GM06990 (cell line): ENCODE data around the gene FBLN5.

Source experiments
- DNase-seq: peaks from one replicate; pipeline ENCODE4 v3.0.0-alpha.2; 2011; ENCODE audit not compliant: insufficient read length; ENCODE audit errors: extremely low read depth
- H3K27me3 ChIP-seq: replicated peaks from 2 replicates; pipeline ENCODE4 v1.6.0; 2011; ENCODE audit warnings: low read length; ENCODE audit not compliant: control insufficient read depth, insufficient read depth
- H3K36me3 ChIP-seq: 2 replicates; pipeline ENCODE4 v1.5.1; 2011; ENCODE audit warnings: low read length; ENCODE audit not compliant: control insufficient read depth, insufficient read depth
- H3K4me3 ChIP-seq: replicated peaks from 2 replicates; pipeline ENCODE4 v1.5.1; 2011; ENCODE audit warnings: low read depth, mild to moderate bottlenecking, control low read depth, low read length
- TF ChIP-seq, protein P1 (sequence below): IDR thresholded peaks from 2 replicates; pipeline ENCODE4 v1.5.1; 2011; ENCODE audit warnings: low read length, control low read depth, mild to moderate bottlenecking, inconsistent platforms; ENCODE audit not compliant: insufficient read depth, poor library complexity, severe bottlenecking

Gene FBLN5

DNA sequence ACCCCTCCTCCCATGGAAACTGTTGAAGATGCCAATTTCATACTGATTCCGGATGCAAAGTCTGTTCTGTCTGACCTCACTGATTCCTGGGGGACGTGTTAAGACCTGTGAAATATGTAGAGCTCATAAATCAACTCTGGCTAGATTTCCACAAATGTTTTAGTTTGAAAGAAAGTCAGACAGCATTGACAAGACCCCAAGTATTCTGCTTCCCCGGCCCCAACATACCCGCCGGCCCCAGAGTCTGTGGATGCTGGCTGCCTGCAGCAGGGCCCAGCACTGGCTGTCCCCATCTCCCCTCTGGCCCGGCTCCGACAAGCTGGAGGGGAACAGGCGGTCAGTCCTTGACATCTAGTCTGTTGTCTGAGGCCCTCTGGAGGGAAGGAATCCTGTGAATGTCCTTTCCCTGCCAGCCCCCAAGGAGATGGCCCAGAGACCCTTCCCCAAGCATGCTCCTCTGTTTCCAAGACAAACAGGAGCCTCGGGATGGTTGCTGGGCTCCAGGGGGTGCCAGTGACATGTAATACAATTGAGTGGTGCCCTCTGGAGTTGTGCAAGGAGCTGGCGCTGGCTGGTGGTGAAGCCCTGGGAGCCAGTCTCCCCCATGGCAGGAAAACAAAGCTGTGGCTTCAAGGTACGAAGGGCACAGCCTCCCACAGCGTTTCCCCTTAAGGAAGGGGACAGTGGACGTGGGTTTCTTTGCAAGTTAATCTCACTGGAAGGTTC, 22.3 kb downstream of the FBLN5 start:
- no peak for DNase-seq
- no peak overlapping the region for H3K4me3 ChIP-seq
- H3K27me3 ChIP-seq, result no peaks in the 10 kb centered on the region; the same call in 1 of the 2 replicates
- TF ChIP-seq, protein P1, sequence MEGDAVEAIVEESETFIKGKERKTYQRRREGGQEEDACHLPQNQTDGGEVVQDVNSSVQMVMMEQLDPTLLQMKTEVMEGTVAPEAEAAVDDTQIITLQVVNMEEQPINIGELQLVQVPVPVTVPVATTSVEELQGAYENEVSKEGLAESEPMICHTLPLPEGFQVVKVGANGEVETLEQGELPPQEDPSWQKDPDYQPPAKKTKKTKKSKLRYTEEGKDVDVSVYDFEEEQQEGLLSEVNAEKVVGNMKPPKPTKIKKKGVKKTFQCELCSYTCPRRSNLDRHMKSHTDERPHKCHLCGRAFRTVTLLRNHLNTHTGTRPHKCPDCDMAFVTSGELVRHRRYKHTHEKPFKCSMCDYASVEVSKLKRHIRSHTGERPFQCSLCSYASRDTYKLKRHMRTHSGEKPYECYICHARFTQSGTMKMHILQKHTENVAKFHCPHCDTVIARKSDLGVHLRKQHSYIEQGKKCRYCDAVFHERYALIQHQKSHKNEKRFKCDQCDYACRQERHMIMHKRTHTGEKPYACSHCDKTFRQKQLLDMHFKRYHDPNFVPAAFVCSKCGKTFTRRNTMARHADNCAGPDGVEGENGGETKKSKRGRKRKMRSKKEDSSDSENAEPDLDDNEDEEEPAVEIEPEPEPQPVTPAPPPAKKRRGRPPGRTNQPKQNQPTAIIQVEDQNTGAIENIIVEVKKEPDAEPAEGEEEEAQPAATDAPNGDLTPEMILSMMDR, result no peak
- H3K36me3 ChIP-seq, result no peaks in the 10 kb centered on the region

DNA sequence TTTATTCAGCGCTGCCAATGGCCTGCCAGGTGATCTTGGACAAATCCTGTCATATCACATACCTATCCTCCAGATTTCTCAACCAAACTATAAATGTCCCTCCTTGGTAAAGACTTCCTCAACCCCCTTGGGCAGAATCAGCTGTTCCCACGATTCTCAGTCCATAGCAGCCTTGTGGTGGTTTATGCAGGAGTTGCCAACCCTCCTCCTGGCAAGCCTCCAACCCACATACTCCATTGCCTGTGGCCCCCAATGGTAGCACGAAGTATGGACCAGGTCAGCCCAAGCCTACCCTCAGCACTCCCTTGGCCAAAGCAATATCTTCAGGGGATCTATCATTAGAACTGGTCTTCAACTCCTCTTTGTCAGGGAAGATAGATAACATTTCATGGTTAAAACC, 27.0 kb downstream of the FBLN5 start:
- no peaks in the 10 kb centered on the region for H3K27me3 ChIP-seq
- TF ChIP-seq, protein P1, result no peak
- DNase-seq, result no peak
- no peak overlapping the region for H3K4me3 ChIP-seq
- H3K36me3 ChIP-seq, result no peaks in the 10 kb centered on the region

DNA sequence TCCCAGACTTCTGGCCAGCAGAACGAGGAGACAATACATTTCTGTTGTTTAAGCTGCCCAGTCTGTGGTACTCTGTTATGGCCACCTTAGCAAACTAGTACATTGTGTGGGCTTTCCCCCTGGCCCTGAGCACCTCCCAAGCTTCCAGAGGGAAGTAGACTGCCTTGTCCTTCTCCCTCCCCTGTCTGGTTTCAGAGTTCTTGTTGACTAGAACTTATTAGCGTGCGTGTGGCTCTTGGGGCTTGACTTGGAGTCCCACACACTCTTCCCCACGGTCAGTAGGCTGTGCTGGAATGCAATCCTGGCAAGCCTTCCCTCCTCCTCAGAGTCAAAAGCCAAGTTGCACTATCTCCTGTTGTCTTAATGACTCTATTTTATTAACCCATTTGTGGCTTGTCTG, 27.7 kb downstream of the FBLN5 start:
- no peak overlapping the region for H3K4me3 ChIP-seq
- no peaks in the 10 kb centered on the region for H3K27me3 ChIP-seq
- H3K36me3 ChIP-seq, result no peaks in the 10 kb centered on the region
- TF ChIP-seq, protein P1, result no peak
- DNase-seq, result no peak

DNA sequence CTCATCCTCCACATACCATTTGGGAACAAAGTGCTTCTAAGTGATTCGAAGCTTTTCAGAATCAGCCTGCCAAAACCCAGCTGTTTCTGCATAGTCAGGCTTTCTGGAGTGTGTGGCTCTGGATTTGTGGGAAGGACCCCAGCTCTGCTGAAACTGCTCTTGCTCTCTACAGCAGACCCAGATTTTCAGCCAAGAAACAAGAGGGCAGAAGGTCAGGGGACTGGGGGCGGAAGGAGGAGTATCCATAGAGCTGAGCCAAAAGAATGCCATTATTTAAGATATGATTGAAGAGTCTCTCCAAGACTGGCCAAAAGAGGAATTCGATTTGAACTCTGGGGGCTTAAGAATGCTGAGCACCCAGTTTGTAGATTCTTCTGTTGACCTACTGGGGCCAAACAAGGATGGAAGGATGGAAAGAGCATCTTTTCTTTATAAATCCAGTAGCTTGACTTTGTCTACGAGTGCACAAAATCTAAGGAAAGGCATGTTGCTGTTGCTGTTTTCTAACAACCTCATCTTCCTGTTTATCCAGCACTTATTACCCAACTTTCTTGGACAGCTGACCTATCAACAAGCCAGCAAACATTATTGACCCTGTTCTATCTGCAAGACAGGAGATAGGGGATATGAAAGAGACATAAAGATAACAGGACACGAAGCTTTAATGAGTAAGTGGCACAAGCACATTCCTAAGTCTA, 29.2 kb downstream of the FBLN5 start:
- no peak for DNase-seq
- H3K4me3 ChIP-seq, result no peak overlapping the region
- H3K27me3 ChIP-seq, result no peaks in the 10 kb centered on the region
- no peaks in the 10 kb centered on the region for H3K36me3 ChIP-seq
- TF ChIP-seq, protein P1, result no peak

DNA sequence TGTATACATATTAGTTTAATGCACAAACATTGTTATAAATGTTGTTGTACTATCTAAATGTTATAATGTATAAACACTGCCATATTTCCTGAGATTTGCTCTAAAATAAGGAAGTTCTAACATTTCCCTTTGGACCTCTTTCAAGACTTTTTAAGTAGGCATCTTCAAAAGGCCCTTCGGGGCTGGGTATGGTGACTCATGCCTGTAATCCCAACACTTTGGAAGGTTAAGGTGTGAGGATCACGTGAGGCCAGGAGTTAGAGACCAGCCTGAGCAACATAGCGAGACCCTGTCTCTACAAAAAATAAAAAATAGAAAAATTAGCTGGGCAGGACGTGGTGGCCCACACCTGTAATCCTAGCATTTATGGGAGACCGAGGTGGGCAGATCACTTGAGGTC, 35.5 kb downstream of the FBLN5 start:
- TF ChIP-seq, protein P1, result no peak
- Histone ChIP-seq H3K36me3 (no peaks in the 10 kb centered on the region), H3K4me3 (no peak overlapping the region), H3K27me3 (no peaks in the 10 kb centered on the region)
- no peak for DNase-seq
